HG03354 (cell line): Measurements from ENCODE around the gene ZBTB47.

ENCODE experiments used
- ATAC-seq: cut with Tn5 transposase; IDR thresholded peaks from one replicate; pipeline ENCODE4 v1.9.1; 2021; ENCODE audit warnings: mild to moderate bottlenecking; ENCODE audit not compliant: unreplicated experiment, poor library complexity, severe bottlenecking

ZBTB47 gene

GRCh38 chr3:42652251-42652610 lies 1.3 kb upstream of the ZBTB47 start:
- ATAC-seq = no peak

GRCh38 chr3:42652611-42653302 lies 740 bp upstream of the ZBTB47 start:
- peak; percentile 74 for ATAC-seq

GRCh38 chr3:42653303-42653559 lies 266 bp upstream of the ZBTB47 start:
- ATAC-seq = no peak

GRCh38 chr3:42654331-42655201 lies 1.1 kb downstream of the ZBTB47 start:
- ATAC-seq = peak; percentile 26

GRCh38 chr3:42655331-42655888 lies 1.9 kb downstream of the ZBTB47 start:
- no peak for ATAC-seq

DNA sequence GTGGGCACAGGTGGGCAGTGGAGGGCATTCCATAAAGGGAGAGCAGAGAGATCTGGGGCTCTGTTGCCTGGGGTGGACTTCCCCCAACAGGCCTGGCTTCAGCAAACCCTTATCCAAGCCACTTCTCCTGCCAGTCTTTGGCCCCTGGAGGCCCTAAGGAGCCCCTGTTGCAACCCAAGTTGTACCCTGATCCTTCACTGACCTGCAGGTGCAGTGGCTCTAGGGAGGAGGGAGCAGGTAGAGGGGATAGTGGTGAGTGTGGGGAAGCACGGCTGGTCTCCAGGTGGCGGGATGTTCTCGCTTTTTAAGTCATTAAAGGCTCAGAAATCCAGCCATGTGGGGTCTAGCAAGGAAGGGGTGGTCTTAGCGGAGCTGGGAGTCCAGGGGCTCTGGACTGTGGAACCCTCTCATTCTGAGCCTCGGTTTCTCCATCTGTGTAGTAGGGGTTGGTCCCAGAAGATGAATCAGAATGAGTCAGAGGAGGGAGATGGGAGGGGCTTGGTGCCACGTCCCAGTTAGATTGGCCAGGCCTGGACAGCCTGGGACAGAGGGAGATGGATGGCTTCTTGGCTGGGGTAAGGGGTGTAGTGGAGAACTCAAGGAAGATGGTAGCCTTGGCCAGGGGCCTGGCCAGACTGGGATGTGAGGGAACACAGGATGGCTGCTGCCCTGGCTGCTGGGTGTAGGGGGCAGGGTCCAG lies 2.6 kb downstream of the ZBTB47 start:
- ATAC-seq = no peak

GRCh38 chr3:42656680-42657610 lies 3.4 kb downstream of the ZBTB47 start:
- ATAC-seq = no peak

- no peak for ATAC-seq
Measured at GRCh38 chr3:42657675-42658074, 4.2 kb downstream of the ZBTB47 start.

GRCh38 chr3:42658091-42658770 lies 4.7 kb downstream of the ZBTB47 start:
- no peak for ATAC-seq

- no peak for ATAC-seq
Measured at GRCh38 chr3:42658771-42659390, 5.4 kb downstream of the ZBTB47 start.

GRCh38 chr3:42659451-42660130 lies 6.1 kb downstream of the ZBTB47 start:
- no peak for ATAC-seq

GRCh38 chr3:42660131-42660715 lies 6.7 kb downstream of the ZBTB47 start:
- ATAC-seq = no peak

- ATAC-seq = no peak
Measured at GRCh38 chr3:42660898-42661297, 7.4 kb downstream of the ZBTB47 start.

DNA sequence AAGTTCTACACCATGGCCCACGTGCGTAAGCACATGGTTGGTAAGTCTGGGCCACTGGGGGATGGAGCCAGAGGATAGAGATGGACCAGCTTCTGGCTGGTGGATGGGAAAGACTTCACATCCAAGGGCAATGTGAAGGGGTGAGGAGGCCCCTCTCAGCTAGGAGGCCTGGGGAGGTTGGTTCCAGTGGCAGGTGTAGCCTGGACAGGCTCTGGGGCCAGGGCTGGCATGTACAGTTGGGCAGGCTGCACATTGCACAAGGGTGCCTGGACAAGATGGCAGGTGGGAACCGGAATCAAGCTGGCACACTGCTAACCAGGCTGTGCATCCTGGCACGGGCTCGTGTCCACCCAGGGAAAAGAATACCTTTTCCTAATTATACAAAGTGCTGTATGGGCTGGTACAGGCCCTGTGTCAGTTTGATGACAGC lies 8.1 kb downstream of the ZBTB47 start:
- ATAC-seq = no peak

DNA sequence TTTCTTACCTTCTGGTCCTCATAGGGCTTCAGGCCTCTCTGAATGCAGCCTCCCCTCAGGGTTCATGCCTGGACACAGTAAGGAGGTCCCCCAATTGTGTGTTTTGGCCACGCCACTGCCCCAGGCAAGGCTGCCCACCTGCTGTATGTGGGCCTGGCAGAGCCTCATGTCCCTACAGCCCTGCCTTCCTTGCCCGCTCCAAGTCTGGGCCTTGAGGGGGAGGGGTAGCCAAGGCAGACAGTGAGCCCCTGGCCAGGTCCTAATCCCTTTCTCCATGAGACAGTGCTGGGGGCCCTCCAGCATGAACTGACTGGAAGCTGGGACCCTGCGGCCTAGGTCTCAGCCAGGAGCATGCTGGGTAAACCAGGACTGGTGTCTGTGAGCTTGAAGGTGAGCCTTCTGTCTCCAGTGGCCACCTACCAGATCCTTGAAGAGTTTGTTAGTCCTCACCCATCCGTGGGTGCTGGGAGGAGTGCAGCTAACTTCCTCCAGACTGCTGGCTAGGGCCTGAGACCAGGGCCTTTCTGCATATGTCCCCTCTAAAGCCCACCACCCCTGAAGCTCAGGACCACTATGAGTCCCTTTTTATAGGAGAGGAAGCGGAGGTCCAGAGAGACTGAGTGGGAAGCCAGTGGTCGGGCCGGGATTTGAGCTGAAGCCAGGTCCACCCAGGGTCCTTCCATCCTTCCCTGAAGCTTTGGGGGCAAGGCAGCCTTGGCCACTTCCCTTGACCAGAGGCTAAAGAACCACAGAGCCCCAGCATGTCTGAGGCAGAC lies 8.7 kb downstream of the ZBTB47 start:
- ATAC-seq = no peak

DNA sequence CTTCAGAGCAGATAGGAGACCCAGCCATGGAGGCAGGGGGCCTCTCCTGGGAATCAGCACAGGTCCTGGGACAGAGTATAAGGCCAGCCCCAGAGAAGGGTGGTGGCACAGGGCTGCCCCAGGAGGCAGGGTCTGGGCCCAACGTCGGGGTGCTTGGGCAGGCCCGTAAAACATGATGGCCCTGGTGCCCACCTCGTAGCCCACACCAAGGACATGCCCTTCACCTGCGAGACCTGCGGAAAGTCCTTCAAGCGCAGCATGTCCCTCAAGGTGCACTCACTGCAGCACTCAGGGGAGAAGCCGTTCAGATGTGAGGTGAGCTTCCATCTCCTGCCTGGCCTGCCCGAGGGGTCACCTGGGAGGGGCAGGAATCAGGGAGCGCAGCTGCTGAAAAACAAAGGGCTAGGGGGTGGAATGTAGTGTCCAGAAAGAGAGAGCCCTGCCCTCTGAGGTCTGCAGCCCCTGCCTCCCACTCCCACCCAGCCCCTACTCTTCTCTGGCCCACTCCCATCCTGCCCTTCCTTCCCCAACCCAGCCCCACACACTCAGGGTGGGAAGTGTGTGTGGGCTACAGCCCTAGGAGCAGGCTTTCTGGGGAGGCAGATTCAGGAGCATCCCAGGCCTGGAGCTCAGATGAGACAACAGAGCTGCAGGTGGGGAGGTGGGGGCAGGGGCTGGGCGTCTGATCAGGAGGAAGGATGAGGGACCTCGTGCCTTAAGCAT lies 9.5 kb downstream of the ZBTB47 start:
- ATAC-seq = no peak
